Astrocyte (in vitro differentiated cells and primary cell): ENCODE results near the gene CASK. TPM values are rescaled to one million over a fixed set of nuclear protein-coding genes. Genes with fewer than 3 reads are reported as not detected.
A peak's percentile ranks its signal among the peaks of the same experiment; 100 is the strongest.

Experiments
- DNase-seq: peaks from one replicate; pipeline ENCODE4 v3.0.0-alpha.2; 2010; ENCODE audit warnings: low read depth
- FAIRE-seq: peaks from 2 replicates; lab custom pipeline; 2011; peaks lifted over from hg19 to GRCh38; lab: Jason Lieb, UNC
- H2AFZ ChIP-seq: 2 replicates; pipeline ENCODE4 v1.6.0; 2012; ENCODE audit warnings: low read depth, low read length, inconsistent platforms
- H3K27ac ChIP-seq: 2 replicates; pipeline ENCODE4 v1.5.1; 2011; ENCODE audit warnings: low read depth, low read length, inconsistent platforms
- H3K27me3 ChIP-seq: 2 replicates; pipeline ENCODE4 v1.6.0; 2011; ENCODE audit warnings: low read length, inconsistent platforms; ENCODE audit not compliant: insufficient read depth
- H3K36me3 ChIP-seq: 2 replicates; pipeline ENCODE4 v1.5.1; 2011; ENCODE audit warnings: low read length, inconsistent platforms; ENCODE audit not compliant: insufficient read depth
- H3K4me1 ChIP-seq: 2 replicates; pipeline ENCODE4 v1.5.1; 2011; ENCODE audit warnings: low read length, inconsistent platforms; ENCODE audit not compliant: insufficient read depth
- H3K4me2 ChIP-seq: 2 replicates; pipeline ENCODE4 v1.6.0; 2012; ENCODE audit warnings: low read length, inconsistent platforms
- H3K4me3 ChIP-seq: 2 replicates; pipeline ENCODE4 v1.5.1; 2011; ENCODE audit warnings: low read depth, mild to moderate bottlenecking, low read length, inconsistent platforms; ENCODE audit not compliant: insufficient read depth
- H3K79me2 ChIP-seq: 2 replicates; pipeline ENCODE4 v1.6.0; 2012; ENCODE audit warnings: mild to moderate bottlenecking, low read length, inconsistent platforms; ENCODE audit not compliant: insufficient read depth
- H3K9ac ChIP-seq: 2 replicates; pipeline ENCODE4 v1.6.0; 2012; ENCODE audit warnings: mild to moderate bottlenecking, low read length, inconsistent platforms
- H3K9me3 ChIP-seq: 2 replicates; pipeline ENCODE4 v1.5.1; 2012; ENCODE audit warnings: low read depth, mild to moderate bottlenecking, low read length, inconsistent platforms; ENCODE audit not compliant: insufficient read depth
- H4K20me1 ChIP-seq: 2 replicates; pipeline ENCODE4 v1.6.0; 2012; ENCODE audit warnings: low read length, inconsistent platforms; ENCODE audit not compliant: insufficient read depth
- H3K27ac Mint-ChIP-seq: one replicate; pipeline ENCODE4 v1.8.0; 2021; ENCODE audit warnings: mild to moderate bottlenecking, mixed read lengths; ENCODE audit not compliant: unreplicated experiment
- H3K27me3 Mint-ChIP-seq: one replicate; pipeline ENCODE4 v1.8.0; 2021; ENCODE audit warnings: low read depth, mixed read lengths; ENCODE audit not compliant: unreplicated experiment
- H3K36me3 Mint-ChIP-seq: one replicate; pipeline ENCODE4 v1.8.0; 2021; ENCODE audit warnings: low read depth, mixed read lengths; ENCODE audit not compliant: unreplicated experiment
- H3K4me1 Mint-ChIP-seq: one replicate; pipeline ENCODE4 v1.8.0; 2021; ENCODE audit warnings: low read depth, mixed read lengths; ENCODE audit not compliant: unreplicated experiment
- H3K4me3 Mint-ChIP-seq: one replicate; pipeline ENCODE4 v1.8.0; 2021; ENCODE audit warnings: mild to moderate bottlenecking, moderate library complexity, mixed read lengths; ENCODE audit not compliant: unreplicated experiment
- H3K9me3 Mint-ChIP-seq: one replicate; pipeline ENCODE4 v1.8.0; 2021; ENCODE audit warnings: mild to moderate bottlenecking, mixed read lengths; ENCODE audit not compliant: unreplicated experiment
- CTCF ChIP-seq: IDR thresholded peaks from 2 replicates; pipeline ENCODE4 v1.5.1; 2011; ENCODE audit warnings: low read depth, mild to moderate bottlenecking, inconsistent platforms, low read length, moderate library complexity; ENCODE audit not compliant: insufficient read depth
- EZH2 ChIP-seq: IDR thresholded peaks from 2 replicates; pipeline ENCODE4 v1.6.1; 2012; ENCODE audit warnings: mild to moderate bottlenecking, low read length, inconsistent platforms; ENCODE audit not compliant: insufficient read depth
- total RNA-seq: library from RNA; stranded (reverse); gene quantifications from 2 replicates; pipeline ENCODE4 v1.2.1, GENCODE V29; 2021

CASK gene
- total RNA-seq, 1 donor from 2014 or later: 99.3 TPM

- Histone ChIP-seq H3K9me3 (no peaks in the 10 kb centered on the region), H3K27ac (no peak overlapping the region), H2AFZ (no peak overlapping the region), H3K36me3 (no peaks in the 10 kb centered on the region), H3K4me1 (no peaks in the 10 kb centered on the region), H3K27me3 (no peaks in the 10 kb centered on the region), H4K20me1 (peaks cover 46% of the 10 kb centered on the region), H3K79me2 (peaks cover 59% of the 10 kb centered on the region), H3K4me3 (no peak overlapping the region), H3K9ac (no peak overlapping the region), H3K4me2 (no peak overlapping the region)
- FAIRE-seq (peak; percentile 73), DNase-seq (no peak)
- peaks cover 22% of the 10 kb centered on the region for H3K4me1 Mint-ChIP-seq
- no peak overlapping the region for H3K4me3 Mint-ChIP-seq
- H3K36me3 Mint-ChIP-seq: no peaks in the 10 kb centered on the region
- TF ChIP-seq EZH2 (no peak), CTCF (no peak)
- H3K9me3 Mint-ChIP-seq: no peaks in the 10 kb centered on the region
- no peak overlapping the region for H3K27ac Mint-ChIP-seq
- no peaks in the 10 kb centered on the region for H3K27me3 Mint-ChIP-seq
These were observed 9.9 kb downstream of the CASK start for GRCh38 chrX:41913476-41913875.

GRCh38 chrX:41912923-41913322 lies 10.4 kb downstream of the CASK start:
- Mint-ChIP-seq H3K27me3 (no peaks in the 10 kb centered on the region), H3K36me3 (no peaks in the 10 kb centered on the region), H3K4me3 (no peak overlapping the region), H3K9me3 (no peaks in the 10 kb centered on the region), H3K27ac (no peak overlapping the region), H3K4me1 (peaks cover 22% of the 10 kb centered on the region)
- Histone ChIP-seq H2AFZ (no peak overlapping the region), H3K4me1 (no peaks in the 10 kb centered on the region), H3K27me3 (no peaks in the 10 kb centered on the region), H3K4me2 (no peak overlapping the region), H3K4me3 (no peak overlapping the region), H3K9ac (no peak overlapping the region), H3K27ac (no peak overlapping the region), H3K36me3 (no peaks in the 10 kb centered on the region), H4K20me1 (peaks cover 40% of the 10 kb centered on the region), H3K79me2 (peaks cover 58% of the 10 kb centered on the region), H3K9me3 (no peaks in the 10 kb centered on the region)
- FAIRE-seq: peak; percentile 29
- no peak for DNase-seq
- no peak for TF ChIP-seq EZH2
- TF ChIP-seq CTCF: no peak

- H3K27ac Mint-ChIP-seq: no peak overlapping the region
- no peak overlapping the region for H2AFZ ChIP-seq
- H4K20me1 ChIP-seq: peaks cover 29% of the 10 kb centered on the region
- no peaks in the 10 kb centered on the region for H3K9me3 Mint-ChIP-seq
- H3K9ac ChIP-seq: no peak overlapping the region
- no peaks in the 10 kb centered on the region for H3K36me3 Mint-ChIP-seq
- no peaks in the 10 kb centered on the region for H3K9me3 ChIP-seq
- peaks cover 47% of the 10 kb centered on the region for H3K79me2 ChIP-seq
- no peak overlapping the region for H3K4me2 ChIP-seq
- no peak overlapping the region for H3K4me3 ChIP-seq
- H3K4me3 Mint-ChIP-seq: no peak overlapping the region
- H3K36me3 ChIP-seq: no peaks in the 10 kb centered on the region
- FAIRE-seq (peak; percentile 68), DNase-seq (no peak)
- peaks cover 9% of the 10 kb centered on the region for H3K4me1 ChIP-seq
- peaks cover 17% of the 10 kb centered on the region for H3K4me1 Mint-ChIP-seq
- no peaks in the 10 kb centered on the region for H3K27me3 ChIP-seq
- TF ChIP-seq CTCF (no peak), EZH2 (no peak)
- H3K27ac ChIP-seq: no peak overlapping the region
- H3K27me3 Mint-ChIP-seq: no peaks in the 10 kb centered on the region
These were observed 14.3 kb downstream of the CASK start for GRCh38 chrX:41909068-41909467.
